GM12891 (cell line): ENCODE data around the gene VPS37D.

Source experiments
- PAX5 ChIP-seq: IDR thresholded peaks from 2 replicates; pipeline ENCODE4 v1.6.1; 2011; ENCODE audit warnings: low read length, moderate library complexity, mild to moderate bottlenecking; ENCODE audit not compliant: insufficient read depth, severe bottlenecking
- POLR2A ChIP-seq: IDR thresholded peaks from 2 replicates; pipeline ENCODE4 v1.6.1; 2011; ENCODE audit warnings: low read depth, low read length, control low read depth
- POLR2AphosphoS5 ChIP-seq: IDR thresholded peaks from 2 replicates; pipeline ENCODE4 v1.6.1; 2011; ENCODE audit warnings: low read depth, low read length, control low read depth
- POU2F2 ChIP-seq: IDR thresholded peaks from 2 replicates; pipeline ENCODE4 v1.6.1; 2011; ENCODE audit warnings: low read depth, mild to moderate bottlenecking, control low read depth, low read length, moderate library complexity
- TAF1 ChIP-seq: IDR thresholded peaks from 2 replicates; pipeline ENCODE4 v1.6.1; 2011; ENCODE audit warnings: low read depth, low read length, control low read depth

- TF ChIP-seq POLR2A (no peak), POLR2AphosphoS5 (no peak), TAF1 (no peak), PAX5 (no peak), POU2F2 (no peak)
Observed at GRCh38 chr7:73626814-73627213, 40.8 kb upstream of the VPS37D start.
